OCI-LY1 (cell line): ENCODE results near the gene CALHM5.

Source experiments
- H2AFZ ChIP-seq: fragments of 200-600 bp; sonication (generic), shearing (Covaris generic); 2 replicates; pipeline ENCODE4 v1.6.0; 2014; ENCODE audit warnings: antibody characterized with exemption, mild to moderate bottlenecking, low read length
- H3F3A ChIP-seq: fragments of 200-600 bp; sonication (generic), shearing (Covaris generic); 2 replicates; pipeline ENCODE4 v1.6.0; 2014; ENCODE audit warnings: mild to moderate bottlenecking, antibody characterized with exemption, low read length, moderate library complexity; ENCODE audit not compliant: insufficient read depth
- H3K27ac ChIP-seq: fragments of 200-600 bp; sonication (generic); 2 replicates; pipeline ENCODE4 v1.5.1; 2014; ENCODE audit warnings: low read length, mixed run types, mild to moderate bottlenecking, low read depth; ENCODE audit not compliant: poor library complexity, severe bottlenecking
- H3K27me3 ChIP-seq: fragments of 200-600 bp; sonication (generic); 2 replicates; pipeline ENCODE4 v1.6.0; 2014; ENCODE audit warnings: antibody characterized with exemption, mild to moderate bottlenecking, low read length, moderate library complexity; ENCODE audit not compliant: insufficient read depth
- H3K36me3 ChIP-seq: fragments of 200-600 bp; sonication (generic); 2 replicates; pipeline ENCODE4 v1.6.1; 2014; ENCODE audit warnings: mild to moderate bottlenecking, antibody characterized with exemption, low read length, moderate library complexity, mixed read lengths; ENCODE audit not compliant: insufficient read depth
- H3K4me1 ChIP-seq: fragments of 200-600 bp; sonication (generic); 2 replicates; pipeline ENCODE4 v1.5.1; 2014; ENCODE audit warnings: mild to moderate bottlenecking, low read length, moderate library complexity; ENCODE audit not compliant: insufficient read depth, severe bottlenecking
- H3K4me2 ChIP-seq: fragments of 200-600 bp; sonication (generic), shearing (Covaris generic); 2 replicates; pipeline ENCODE4 v1.6.1; 2014; ENCODE audit warnings: low read length
- H3K4me3 ChIP-seq: fragments of 200-600 bp; sonication (generic); 2 replicates; pipeline ENCODE4 v1.5.1; 2014; ENCODE audit warnings: low read length, low read depth, mild to moderate bottlenecking, mixed read lengths; ENCODE audit not compliant: poor library complexity, severe bottlenecking
- H3K79me2 ChIP-seq: fragments of 200-600 bp; shearing (Covaris generic); 2 replicates; pipeline ENCODE4 v1.6.1; 2016; ENCODE audit warnings: mixed run types, low read length, mixed read lengths; ENCODE audit not compliant: insufficient read depth
- H3K9ac ChIP-seq: fragments of 200-600 bp; sonication (generic), shearing (Covaris generic); 2 replicates; pipeline ENCODE4 v1.6.1; 2014; ENCODE audit warnings: mild to moderate bottlenecking, low read length, mixed read lengths
- H3K9me2 ChIP-seq: fragments of 200-600 bp; sonication (generic), shearing (Covaris generic); 2 replicates; pipeline ENCODE4 v1.6.1; 2014; ENCODE audit warnings: low read depth, mild to moderate bottlenecking, low read length, mixed read lengths
- H3K9me3 ChIP-seq: fragments of 200-600 bp; shearing (Covaris generic); 2 replicates; pipeline ENCODE4 v1.6.1; 2014; ENCODE audit warnings: low read length, mixed read lengths
- H4K20me1 ChIP-seq: fragments of 200-600 bp; sonication (generic), shearing (Covaris generic); 2 replicates; pipeline ENCODE4 v1.6.0; 2016; ENCODE audit warnings: mild to moderate bottlenecking, low read length; ENCODE audit not compliant: insufficient read depth
- CTCF ChIP-seq: fragments of 200-600 bp; sonication (generic), shearing (Covaris generic); IDR thresholded peaks from 2 replicates; pipeline ENCODE4 v1.5.1; 2017; ENCODE audit warnings: mild to moderate bottlenecking, antibody characterized with exemption, low read length, moderate library complexity, mixed read lengths
- EZH2 ChIP-seq: fragments of 200-600 bp; sonication (generic), shearing (Covaris generic); IDR thresholded peaks from 2 replicates; pipeline ENCODE4 v1.8.0; 2017; ENCODE audit warnings: borderline replicate concordance, mixed run types, mild to moderate bottlenecking, antibody characterized with exemption, low read length, moderate library complexity, mixed read lengths

CALHM5 gene

GRCh38 chr6:116533233-116533957 is 22.0 kb downstream of the CALHM5 start:
- Histone ChIP-seq H3K9ac (no peak overlapping the region), H3K4me3 (no peak overlapping the region), H3K79me2 (no peaks in the 10 kb centered on the region), H3F3A (no peaks in the 10 kb centered on the region), H2AFZ (no peak overlapping the region), H3K9me2 (no peaks in the 10 kb centered on the region), H3K27me3 (no peaks in the 10 kb centered on the region), H3K4me2 (no peak overlapping the region), H4K20me1 (no peaks in the 10 kb centered on the region), H3K27ac (no peak overlapping the region), H3K4me1 (no peaks in the 10 kb centered on the region), H3K9me3 (no peaks in the 10 kb centered on the region), H3K36me3 (no peaks in the 10 kb centered on the region)
- TF ChIP-seq EZH2 = no peak
- TF ChIP-seq CTCF = no peak

GRCh38 chr6:116535109-116535508 is 23.7 kb downstream of the CALHM5 start:
- no peak overlapping the region for H3K4me2 ChIP-seq
- H3K9me3 ChIP-seq = no peaks in the 10 kb centered on the region
- TF ChIP-seq CTCF (no peak), EZH2 (no peak)
- no peaks in the 10 kb centered on the region for H3K36me3 ChIP-seq
- H3K9me2 ChIP-seq = no peaks in the 10 kb centered on the region
- no peaks in the 10 kb centered on the region for H3K79me2 ChIP-seq
- H3K27me3 ChIP-seq = no peaks in the 10 kb centered on the region
- no peaks in the 10 kb centered on the region for H4K20me1 ChIP-seq
- H3K4me1 ChIP-seq = no peaks in the 10 kb centered on the region
- no peak overlapping the region for H3K9ac ChIP-seq
- H3K27ac ChIP-seq = no peak overlapping the region
- no peak overlapping the region for H2AFZ ChIP-seq
- no peaks in the 10 kb centered on the region for H3F3A ChIP-seq
- H3K4me3 ChIP-seq = no peak overlapping the region

GRCh38 chr6:116536216-116536621 is 24.8 kb downstream of the CALHM5 start:
- no peaks in the 10 kb centered on the region for H4K20me1 ChIP-seq
- no peaks in the 10 kb centered on the region for H3K27me3 ChIP-seq
- no peak overlapping the region for H2AFZ ChIP-seq
- no peak overlapping the region for H3K9ac ChIP-seq
- H3K9me2 ChIP-seq = no peaks in the 10 kb centered on the region
- no peaks in the 10 kb centered on the region for H3K79me2 ChIP-seq
- no peaks in the 10 kb centered on the region for H3K4me1 ChIP-seq
- no peak overlapping the region for H3K27ac ChIP-seq
- TF ChIP-seq EZH2 (no peak), CTCF (peak; percentile 73)
- H3F3A ChIP-seq = no peaks in the 10 kb centered on the region
- H3K4me2 ChIP-seq = no peak overlapping the region
- H3K4me3 ChIP-seq = no peak overlapping the region
- H3K36me3 ChIP-seq = no peaks in the 10 kb centered on the region
- H3K9me3 ChIP-seq = no peaks in the 10 kb centered on the region
